Gastroesophageal sphincter (tissue), 4 donors: ENCODE measurements around the gene TNS3. TPM values are rescaled to one million over a fixed set of nuclear protein-coding genes. Genes with fewer than 3 reads are reported as not detected.

Source experiments
- ATAC-seq: fragments of 150-250 bp; one replicate; pipeline ENCODE4 v1.9.1; 2016; ENCODE audit warnings: mild to moderate bottlenecking, moderate library complexity
- H3K27ac ChIP-seq, 4 donors: fragments of 200-600 bp; sonication (generic) in 3 of 4; 1 replicate in 3 of 4; 2 replicates in 1 of 4; pipeline ENCODE4 v1.5.1; 2016 to 2019
- H3K27me3 ChIP-seq: fragments of 200-600 bp; sonication (generic); one replicate; pipeline ENCODE4 v1.5.1; 2019
- H3K36me3 ChIP-seq, 2 donors: fragments of 200-600 bp; sonication (generic); one replicate each; pipeline ENCODE4 v1.5.1; 2019; ENCODE audit warnings: control low read depth in 1 of 2
- H3K4me1 ChIP-seq, 3 donors: fragments of 200-600 bp; sonication (generic); 1 replicate in 2 of 3; 2 replicates in 1 of 3; pipeline ENCODE4 v1.5.1; 2016 to 2019; ENCODE audit warnings: control low read depth in 2 of 3
- H3K4me3 ChIP-seq, 2 donors: fragments of 200-600 bp; sonication (generic); one replicate each; pipeline ENCODE4 v1.5.1; 2019; ENCODE audit warnings: mild to moderate bottlenecking in 1 of 2, moderate library complexity in 1 of 2
- H3K9me3 ChIP-seq, 3 donors: fragments of 200-600 bp; sonication (generic); one replicate each; pipeline ENCODE4 v1.5.1; 2017 to 2019; ENCODE audit warnings: control low read depth in 2 of 3
- EP300 ChIP-seq: sonication (generic); formaldehyde crosslinking; IDR thresholded peaks from one replicate; pipeline ENCODE4 v1.6.1; 2017; ENCODE audit warnings: antibody characterized with exemption, mild to moderate bottlenecking
- POLR2A ChIP-seq, 2 donors: fragments of 450-650 bp; IDR thresholded peaks; one replicate each; pipeline ENCODE4 v1.6.1; 2017; ENCODE audit warnings: antibody characterized with exemption in 2 of 2, mild to moderate bottlenecking in 2 of 2, moderate library complexity in 1 of 2
- POLR2AphosphoS5 ChIP-seq: sonication (generic); formaldehyde crosslinking; IDR thresholded peaks from one replicate; pipeline ENCODE4 v1.6.1; 2017; ENCODE audit warnings: antibody characterized with exemption
- WGBS, 2 donors: methylation state at CpG; one replicate each; pipeline ENCODE4 v1.1.5; 2018; ENCODE audit warnings: low coverage in 1 of 2; 5-methylcytosine and 5-hydroxymethylcytosine counted together
- total RNA-seq, 4 donors: library from RNA; depleted of rRNA; stranded (reverse); fragments of >200 nt; gene quantifications; one replicate each; pipeline ENCODE4 v1.1.0, GENCODE V29; 2016
- TF ChIP-seq, protein P1 (sequence below), 4 experiments: fragments of 200-600 bp in 2 of 4; fragments of 450-650 bp in 2 of 4; sonication (generic) in 1 of 4; IDR thresholded peaks; one replicate each; pipeline ENCODE4 v1.5.1; 2017 to 2019; ENCODE audit warnings: antibody characterized with exemption in 4 of 4, mild to moderate bottlenecking in 2 of 4, moderate library complexity in 2 of 4

TNS3 gene
- total RNA-seq, 4 donors from 2014 or later: 35.0 to 61.3 (median 45.1) TPM

DNA sequence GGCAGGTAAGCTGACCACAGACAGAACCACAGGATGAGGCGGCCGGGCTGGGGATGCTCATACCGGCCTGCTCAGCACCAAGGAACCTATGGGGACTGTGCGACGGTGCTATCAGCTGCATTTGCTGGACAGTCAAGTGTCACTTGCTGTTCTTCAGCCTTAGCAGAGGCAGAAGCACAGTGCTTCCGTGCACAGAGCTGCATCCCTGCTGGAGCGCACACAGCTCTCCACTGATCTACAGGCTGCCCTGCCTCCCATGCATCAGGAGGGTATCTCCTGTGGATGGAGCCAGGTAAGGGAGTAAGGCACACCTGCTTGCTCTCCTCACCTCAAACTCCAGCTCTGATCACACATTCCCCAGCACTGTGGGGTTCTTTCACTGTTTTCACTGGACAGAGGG, 97.5 kb downstream of the TNS3 start:
- ATAC-seq: no peak
- TF ChIP-seq EP300 (no peak), POLR2AphosphoS5 (no peak), POLR2A (IDR thresholded peaks at IDR 0.05) (no peak)
- TF ChIP-seq, protein P1, sequence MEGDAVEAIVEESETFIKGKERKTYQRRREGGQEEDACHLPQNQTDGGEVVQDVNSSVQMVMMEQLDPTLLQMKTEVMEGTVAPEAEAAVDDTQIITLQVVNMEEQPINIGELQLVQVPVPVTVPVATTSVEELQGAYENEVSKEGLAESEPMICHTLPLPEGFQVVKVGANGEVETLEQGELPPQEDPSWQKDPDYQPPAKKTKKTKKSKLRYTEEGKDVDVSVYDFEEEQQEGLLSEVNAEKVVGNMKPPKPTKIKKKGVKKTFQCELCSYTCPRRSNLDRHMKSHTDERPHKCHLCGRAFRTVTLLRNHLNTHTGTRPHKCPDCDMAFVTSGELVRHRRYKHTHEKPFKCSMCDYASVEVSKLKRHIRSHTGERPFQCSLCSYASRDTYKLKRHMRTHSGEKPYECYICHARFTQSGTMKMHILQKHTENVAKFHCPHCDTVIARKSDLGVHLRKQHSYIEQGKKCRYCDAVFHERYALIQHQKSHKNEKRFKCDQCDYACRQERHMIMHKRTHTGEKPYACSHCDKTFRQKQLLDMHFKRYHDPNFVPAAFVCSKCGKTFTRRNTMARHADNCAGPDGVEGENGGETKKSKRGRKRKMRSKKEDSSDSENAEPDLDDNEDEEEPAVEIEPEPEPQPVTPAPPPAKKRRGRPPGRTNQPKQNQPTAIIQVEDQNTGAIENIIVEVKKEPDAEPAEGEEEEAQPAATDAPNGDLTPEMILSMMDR (IDR thresholded peaks at IDR 0.05): no peak
- no peaks in the 10 kb centered on the region for H3K9me3 ChIP-seq
- no peak overlapping the region for H3K4me3 ChIP-seq
- WGBS, 2 donors: 95% methylated on average over 6 of the region's 7 CpGs; no CpG with 5 or more reads in 1 of the 2 donors
- no peaks in the 10 kb centered on the region for H3K27me3 ChIP-seq
- H3K36me3 ChIP-seq: no peaks in the 10 kb centered on the region
- H3K27ac ChIP-seq: peak overlapping the region in 1 of 4 donors; percentile 4
- H3K4me1 ChIP-seq: peaks cover 0 to 81% (median 19%) of the 10 kb centered on the region in 3 donors

DNA sequence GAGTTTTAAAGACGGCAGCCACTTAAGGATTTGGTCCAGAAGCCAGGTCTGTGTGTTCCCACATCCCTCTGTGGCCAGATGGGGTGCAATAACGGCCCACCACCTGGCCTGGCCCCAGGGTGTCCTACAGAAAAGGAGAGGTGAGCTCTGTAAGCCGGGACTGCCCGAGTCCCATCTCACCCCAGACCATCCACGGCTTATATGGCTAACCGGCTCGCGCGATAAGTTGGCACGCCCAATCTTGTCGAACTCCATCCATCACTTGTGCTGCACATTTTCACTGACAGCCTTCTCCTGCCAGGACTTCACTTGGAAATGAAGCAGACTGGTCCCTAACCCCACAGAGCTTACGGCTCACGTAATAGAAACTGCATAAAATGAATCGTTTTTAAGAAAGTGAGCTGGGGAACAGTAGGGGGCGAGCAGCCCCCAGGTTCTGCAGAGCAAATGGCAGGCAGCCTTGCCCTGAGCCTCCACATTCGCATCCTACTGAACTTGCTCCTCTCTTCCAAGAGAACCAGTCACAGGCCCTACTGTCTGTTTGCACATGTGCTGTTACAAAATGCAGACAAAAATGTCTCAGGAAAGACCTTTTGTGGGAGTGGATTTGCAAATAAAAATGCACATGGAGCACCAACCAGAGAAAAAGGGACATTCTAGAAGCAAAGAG, 98.2 kb downstream of the TNS3 start:
- no peak for ATAC-seq
- whole genome bisulfite sequencing, 2 donors: 67 to 69% methylated on average over 8 of the region's 16 CpGs
- no peak overlapping the region for H3K27ac ChIP-seq

DNA sequence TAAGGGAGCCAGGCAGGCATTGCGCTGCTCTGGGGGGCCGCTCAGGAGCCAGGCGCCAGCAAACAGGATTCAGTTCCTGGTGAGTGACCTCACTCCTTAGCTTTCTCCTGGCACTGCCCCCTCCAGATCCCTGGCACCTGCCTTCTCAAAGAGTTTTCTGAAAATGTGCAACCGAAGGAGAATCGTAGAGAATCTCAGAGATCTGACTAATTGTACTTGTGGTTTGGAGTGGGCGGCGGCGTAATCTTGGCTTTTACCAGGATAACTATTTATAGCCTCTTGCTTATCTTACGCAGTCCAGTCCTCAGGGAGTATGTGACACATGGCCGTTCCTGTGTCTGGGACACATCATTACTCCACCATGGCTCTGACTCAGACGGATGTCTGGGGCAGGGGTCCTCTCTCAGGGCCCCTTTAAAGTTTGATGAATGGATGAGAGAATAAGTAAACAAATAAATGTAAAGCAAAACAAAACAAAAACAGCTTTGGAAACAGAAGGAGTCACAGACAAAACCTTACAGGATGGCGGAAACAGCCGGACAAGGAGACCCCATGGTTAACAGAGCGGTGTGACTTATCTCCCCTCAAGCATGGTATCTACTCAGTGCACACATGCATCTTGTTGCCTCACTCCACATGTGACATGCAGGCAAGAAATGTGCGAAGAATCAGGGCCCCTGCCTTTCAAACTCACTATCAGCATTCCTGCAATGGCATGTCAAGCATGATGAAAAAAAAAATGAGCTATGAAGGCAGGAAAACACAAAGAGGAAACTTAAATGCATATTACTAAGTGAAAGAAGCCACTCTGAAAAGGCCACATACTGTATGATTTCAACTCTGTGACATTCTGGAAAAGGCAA, 99.7 kb downstream of the TNS3 start:
- Histone ChIP-seq H3K36me3 (no peaks in the 10 kb centered on the region), H3K4me3 (no peak overlapping the region), H3K9me3 (no peaks in the 10 kb centered on the region), H3K27me3 (no peaks in the 10 kb centered on the region), H3K27ac (peak overlapping the region in 3 of 4 donors; percentile 37 to 69 (median 60)), H3K4me1 (peaks cover 0 to 78% (median 23%) of the 10 kb centered on the region in 3 donors)
- no peak for TF ChIP-seq POLR2A (IDR thresholded peaks at IDR 0.05)
- TF ChIP-seq EP300: no peak
- TF ChIP-seq, protein P1 (IDR thresholded peaks at IDR 0.05): no peak
- peak; percentile 75 for TF ChIP-seq POLR2AphosphoS5
- 30 to 38% methylated on average over 4 to 15 of the region's 15 CpGs for WGBS, 2 donors
- ATAC-seq: peak; percentile 44

More for the DNA sequence above, 98.2 kb downstream of the TNS3 start:
- no peaks in the 10 kb centered on the region for H3K36me3 ChIP-seq
- no peak overlapping the region for H3K4me3 ChIP-seq
- no peaks in the 10 kb centered on the region for H3K9me3 ChIP-seq
- TF ChIP-seq, protein P1 (IDR thresholded peaks at IDR 0.05): peak in 1 of 4 experiments; percentile 34
- no peak for TF ChIP-seq EP300
- H3K4me1 ChIP-seq: peaks cover 0 to 81% (median 19%) of the 10 kb centered on the region in 3 donors
- no peaks in the 10 kb centered on the region for H3K27me3 ChIP-seq

DNA sequence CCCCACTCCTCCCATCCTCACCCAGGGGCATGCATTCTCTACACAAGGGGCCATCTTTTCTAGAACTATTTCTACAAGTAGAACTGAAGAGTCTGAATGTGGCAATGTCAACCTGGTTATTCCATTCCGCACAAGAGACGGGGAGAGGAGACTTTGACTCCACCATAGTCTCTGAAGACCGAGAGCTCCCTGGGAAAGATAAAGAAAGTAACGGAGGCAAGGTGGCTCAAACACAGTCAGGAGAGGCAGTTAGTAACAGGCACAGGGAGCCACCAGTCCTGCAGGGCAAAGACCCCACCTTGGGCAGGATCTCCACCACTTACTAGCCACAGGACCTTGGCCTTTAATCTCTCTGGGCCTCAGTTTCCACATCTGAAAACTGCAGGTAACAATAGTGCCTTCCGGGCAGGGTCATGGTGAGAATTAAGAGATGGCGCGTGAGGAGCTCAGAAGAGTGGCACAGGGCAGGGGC, 100.3 kb downstream of the TNS3 start:
- Histone ChIP-seq H3K9me3 (no peaks in the 10 kb centered on the region), H3K4me3 (no peak overlapping the region), H3K27me3 (no peaks in the 10 kb centered on the region), H3K4me1 (peaks cover 0 to 85% (median 23%) of the 10 kb centered on the region in 3 donors), H3K27ac (peak overlapping the region in 3 of 4 donors; percentile 37 to 69 (median 60)), H3K36me3 (no peaks in the 10 kb centered on the region)
- no peak for ATAC-seq
- TF ChIP-seq EP300 (no peak), POLR2AphosphoS5 (no peak), POLR2A (IDR thresholded peaks at IDR 0.05) (no peak)
- TF ChIP-seq, protein P1 (IDR thresholded peaks at IDR 0.05): no peak
- 92 to 100% methylated on average over 2 to 4 of the region's 7 CpGs for WGBS, 2 donors
